Islet precursor cell (in vitro differentiated cells): ENCODE measurements around the gene PFDN4.
"Not testable (repeated sequence)": the region's sequence is repeated elsewhere in the genome, so short reads cannot be mapped to it uniquely, and the experiment has no call there.

Source experiments
- DNase-seq: peaks from one replicate; pipeline ENCODE4 v3.0.0-alpha.2; 2018

PFDN4 gene

DNA sequence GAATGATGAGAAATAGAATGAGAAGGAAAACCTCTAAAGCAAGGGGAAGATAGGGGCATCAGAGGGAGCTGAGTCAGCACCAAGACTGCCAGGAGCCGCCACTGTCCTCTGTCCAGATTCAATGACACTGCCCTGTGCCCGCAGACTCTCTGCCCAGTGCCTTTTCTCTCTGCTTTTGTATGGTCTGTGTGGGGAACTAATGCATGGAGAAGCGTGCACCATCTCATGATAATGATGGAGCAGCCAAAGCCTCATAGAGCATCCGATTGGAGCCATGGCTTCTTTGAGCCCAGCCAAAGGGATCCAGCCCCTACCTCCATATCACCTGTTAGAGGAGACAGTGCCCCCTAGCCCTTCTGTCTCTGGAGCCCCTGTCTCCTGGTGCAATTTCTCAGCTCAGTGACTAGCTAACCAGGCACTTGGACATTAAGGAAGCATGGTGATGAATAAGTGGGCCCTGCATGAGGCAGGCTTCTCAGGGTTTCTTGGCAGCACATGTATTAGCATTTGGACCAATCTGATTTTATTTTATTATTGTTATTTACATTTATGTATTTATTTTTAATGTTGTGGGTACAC is 6.5 kb upstream of the PFDN4 start:
- DNase-seq, result no peak

DNA sequence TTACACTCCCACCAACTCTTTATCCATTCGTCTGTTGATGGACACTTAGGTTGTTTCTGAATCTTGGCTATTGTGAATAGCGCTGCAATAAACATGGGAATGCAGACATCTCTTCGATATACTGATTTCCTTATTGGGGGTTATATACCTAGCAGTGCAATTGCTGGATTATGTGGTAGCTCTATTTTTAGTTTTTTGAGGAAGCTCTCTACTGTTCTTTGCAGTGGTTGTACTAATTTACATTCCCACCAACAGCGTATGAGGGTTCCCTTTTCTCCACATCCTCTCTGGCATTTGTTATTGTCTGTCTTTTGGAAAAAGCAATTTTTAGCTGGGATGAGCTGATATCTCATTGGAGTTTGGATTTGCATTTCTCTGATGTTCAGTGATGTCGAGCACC is 4.6 kb upstream of the PFDN4 start:
- no peak for DNase-seq

DNA sequence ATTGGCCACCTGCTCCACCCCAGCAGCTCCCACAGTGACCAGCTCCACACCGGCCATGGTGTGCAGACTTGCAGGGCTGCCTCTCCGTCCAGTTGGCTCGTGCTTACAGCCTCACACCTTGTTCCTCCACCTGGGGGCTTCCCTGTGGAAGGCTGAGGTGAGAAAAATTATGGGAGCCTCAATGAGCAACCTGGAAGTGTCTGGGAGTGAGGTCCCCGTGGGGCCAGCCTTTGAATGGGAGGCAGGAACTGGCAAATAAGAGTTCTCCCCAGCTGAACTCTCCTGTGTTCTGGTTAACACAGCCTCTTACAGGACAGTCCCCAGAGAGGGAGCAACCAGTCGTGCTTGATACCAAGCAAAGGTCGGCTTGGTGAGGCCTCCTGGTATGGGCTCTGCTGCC is 3.8 kb upstream of the PFDN4 start:
- no peak for DNase-seq

DNA sequence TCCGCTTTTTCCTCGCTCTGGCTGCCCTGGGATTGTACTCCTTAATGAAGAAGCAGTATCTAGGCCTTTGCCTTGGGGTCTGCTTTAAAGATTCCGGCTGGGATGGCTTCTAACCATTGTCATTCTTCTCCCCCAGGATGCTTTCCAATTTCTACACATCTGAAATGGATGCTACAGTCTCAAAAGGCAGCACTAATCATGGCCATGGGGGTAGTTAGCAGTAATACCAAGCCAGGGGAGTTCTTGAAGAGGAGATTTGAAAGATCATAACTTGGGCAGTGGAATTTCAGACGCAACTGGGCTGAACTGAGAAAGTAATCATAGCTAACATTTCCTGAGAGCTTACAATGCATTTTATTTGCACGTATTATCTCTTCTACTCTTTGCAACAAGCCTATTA is 3.4 kb upstream of the PFDN4 start:
- no peak for DNase-seq

GRCh38 chr20:54205450-54205849 is 2.4 kb upstream of the PFDN4 start:
- DNase-seq, result no peak

DNA sequence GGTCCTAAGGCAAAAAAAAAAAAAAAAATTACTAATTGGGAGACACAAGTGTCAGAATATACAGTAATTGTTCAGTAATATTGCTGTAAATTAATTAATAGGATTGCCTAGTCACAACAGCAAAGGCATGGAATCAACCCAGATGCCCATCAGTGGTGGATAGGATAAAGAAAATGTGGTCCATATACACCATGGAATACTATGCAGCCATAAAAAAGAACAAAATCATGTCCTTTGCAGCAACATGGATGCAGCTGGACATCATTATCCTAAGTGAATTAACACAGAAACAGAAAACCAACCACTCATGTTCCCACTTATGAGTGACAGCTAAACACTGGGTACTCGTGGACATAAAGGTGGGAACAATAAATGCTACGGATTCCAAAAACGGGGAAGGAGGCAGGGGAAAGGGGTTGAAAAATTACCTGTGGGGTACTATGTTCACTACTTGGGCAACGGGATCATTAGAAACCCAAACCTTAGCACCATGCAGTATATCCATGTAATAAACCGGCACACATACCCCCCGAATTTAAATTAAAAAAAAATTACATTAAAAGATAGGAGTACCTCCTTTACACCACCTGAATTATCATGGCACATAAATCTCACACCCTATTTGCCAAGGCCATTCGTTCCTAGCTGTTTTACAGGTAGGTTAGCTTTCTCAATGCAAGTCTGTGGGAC is 689 bp upstream of the PFDN4 start:
- DNase-seq, result no peak

DNA sequence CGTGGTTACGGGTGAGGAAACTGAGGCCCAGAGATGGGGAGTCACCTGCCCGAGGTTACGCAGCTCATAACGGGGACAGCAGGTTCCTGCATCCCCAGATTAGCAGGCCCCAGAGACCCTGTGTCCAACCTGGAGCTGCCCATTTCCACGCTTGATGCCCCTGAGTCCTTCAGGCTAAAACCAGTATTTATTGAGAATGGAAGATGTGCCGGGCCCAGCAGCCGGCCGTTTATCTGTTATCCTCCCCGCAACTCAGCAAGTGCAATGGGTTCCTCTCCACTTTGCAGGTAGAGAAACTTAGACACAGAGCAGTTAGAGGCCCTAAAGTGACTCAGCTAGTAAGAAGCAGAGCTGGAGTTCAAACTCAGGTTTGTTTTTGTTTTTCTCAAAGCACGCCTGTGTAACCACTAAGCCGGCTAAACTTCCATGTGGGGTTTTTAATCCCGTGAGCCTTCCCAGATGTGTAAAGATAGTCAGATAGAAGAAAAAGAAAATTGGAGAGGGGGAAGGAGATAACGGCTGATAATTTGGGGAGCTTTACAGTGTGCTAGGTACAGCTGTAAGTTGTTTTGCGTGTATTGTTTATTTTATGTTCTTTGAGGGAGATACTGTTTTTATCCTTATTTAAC is 775 bp downstream of the PFDN4 start:
- peak; percentile 58 for DNase-seq

DNA sequence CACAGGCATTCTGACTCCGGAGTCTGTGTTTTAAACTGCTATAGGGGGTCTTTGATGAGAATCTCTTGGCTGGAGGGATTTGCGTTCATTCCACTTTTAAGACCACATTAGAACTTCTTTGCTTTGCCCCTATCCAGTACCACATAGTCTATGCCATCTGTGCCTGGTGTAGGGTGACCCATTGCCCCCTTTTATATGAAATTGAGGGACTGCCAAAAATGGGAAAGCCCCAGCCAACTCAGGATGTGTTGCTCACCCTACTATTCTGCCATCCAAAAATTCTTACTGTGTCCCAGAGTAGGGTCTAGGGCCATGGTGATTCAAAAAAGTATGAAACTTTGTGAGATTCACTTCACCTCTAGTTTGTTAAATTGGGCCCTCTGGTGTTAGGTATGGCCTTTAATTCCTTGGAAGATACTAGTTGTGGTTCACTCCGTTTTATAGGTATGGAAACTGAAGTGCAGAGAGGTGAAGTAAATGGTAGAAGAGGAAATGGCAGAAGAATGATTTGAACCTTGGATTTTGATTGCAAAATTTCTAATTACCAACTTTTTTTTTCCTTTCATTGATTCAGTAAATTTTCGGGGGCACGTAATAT is 1.4 kb downstream of the PFDN4 start:
- no peak for DNase-seq

DNA sequence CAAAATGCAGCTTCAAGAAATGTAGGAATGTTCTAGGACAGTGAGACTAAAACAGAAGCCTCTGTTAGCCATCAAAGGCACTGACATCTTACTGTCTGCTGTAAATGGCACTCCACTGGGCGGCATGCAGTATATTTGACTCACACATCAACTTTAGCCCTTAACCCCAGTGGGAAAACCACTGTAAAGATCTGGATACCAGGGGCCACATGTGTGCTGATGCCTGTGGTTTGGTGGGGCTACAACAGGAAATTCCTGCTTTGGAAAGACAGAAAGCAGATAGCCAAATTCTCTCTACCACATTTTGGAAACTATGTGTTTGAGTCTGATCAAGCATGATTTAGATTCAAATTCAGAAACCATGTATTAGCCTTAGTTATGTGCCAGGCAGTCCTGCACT is 4.3 kb downstream of the PFDN4 start:
- DNase-seq, result peak; percentile 85

DNA sequence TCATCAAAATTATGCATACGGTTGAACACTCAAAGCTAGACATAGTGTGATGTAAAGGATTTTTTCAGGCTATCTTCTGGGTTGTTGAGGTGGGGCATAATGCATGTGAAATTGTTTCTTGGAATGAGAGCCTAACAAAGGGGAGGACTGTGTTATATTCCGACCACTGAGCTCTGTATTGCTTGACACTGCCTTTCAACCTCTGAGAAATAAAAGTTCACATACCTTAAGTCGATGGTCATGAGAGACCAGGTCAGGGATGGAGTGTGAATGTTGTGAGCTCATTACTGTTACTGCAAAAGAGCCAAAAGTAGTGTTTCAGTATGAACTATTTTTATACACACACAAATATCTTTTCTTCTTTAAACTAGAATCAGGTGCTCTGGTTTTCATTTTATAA is 5.0 kb downstream of the PFDN4 start:
- DNase-seq, result no peak

- no peak for DNase-seq
Measured at GRCh38 chr20:54214566-54214965, 6.7 kb downstream of the PFDN4 start.

DNA sequence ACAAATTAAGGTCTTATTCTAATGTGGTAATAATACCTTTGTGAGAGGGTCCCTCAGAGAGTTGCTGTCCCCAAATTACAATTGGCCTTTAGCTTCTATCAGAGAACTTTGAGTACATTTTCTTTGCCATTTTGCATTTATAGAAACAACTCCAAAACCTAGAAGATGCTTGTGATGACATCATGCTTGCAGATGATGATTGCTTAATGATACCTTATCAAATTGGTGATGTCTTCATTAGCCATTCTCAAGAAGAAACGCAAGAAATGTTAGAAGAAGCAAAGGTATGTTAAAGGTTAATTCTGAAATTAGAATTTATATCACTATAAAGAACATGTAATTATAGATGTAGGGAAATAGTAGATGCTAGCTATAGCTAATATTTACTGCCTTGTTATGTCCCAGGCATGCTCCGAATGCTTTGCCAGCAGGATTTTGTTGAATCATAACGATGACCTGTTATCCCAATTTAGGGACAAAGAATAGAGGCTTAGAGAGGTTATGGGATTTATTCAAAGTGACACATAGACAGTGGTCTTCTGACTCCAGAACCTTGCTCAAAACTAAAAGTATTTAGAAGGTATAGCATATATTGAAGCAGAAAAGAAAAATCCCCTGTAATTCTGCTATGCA is 7.4 kb downstream of the PFDN4 start:
- no peak for DNase-seq

GRCh38 chr20:54217762-54218161 is 9.9 kb downstream of the PFDN4 start:
- no peak for DNase-seq

- DNase-seq, result no peak
Measured at GRCh38 chr20:54218470-54218869, 10.6 kb downstream of the PFDN4 start.

DNA sequence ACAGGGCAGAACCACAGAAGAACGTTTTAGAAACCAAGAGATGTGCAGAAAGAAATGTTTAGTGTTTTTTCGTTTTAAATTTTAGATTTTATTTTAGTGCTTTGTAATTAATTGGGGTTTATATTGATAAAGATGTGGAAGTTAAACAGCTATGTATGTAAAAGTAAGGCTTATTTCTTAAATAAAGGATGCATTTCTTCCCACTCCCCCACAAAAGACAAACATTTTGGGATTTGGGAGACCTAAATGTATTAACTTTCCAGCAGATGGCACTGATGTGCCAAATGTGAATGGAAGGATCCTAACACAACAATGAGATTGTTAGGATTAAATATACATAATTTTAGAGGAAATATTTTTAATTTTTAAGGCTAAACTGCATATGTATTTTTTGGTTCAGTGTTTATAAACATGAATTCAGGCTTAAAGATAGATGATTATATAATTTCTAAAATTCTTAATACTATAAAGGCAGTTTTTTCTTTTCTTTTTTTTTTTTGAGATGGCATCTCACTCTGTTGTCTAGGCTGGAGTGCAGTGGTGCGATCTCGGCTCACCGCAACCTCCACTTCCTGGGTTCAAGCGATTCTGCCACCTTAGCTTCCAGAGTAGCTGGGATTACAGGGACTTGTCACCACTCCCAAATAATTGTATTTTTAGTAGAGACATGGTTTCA is 12.0 kb downstream of the PFDN4 start:
- DNase-seq, result no peak

DNA sequence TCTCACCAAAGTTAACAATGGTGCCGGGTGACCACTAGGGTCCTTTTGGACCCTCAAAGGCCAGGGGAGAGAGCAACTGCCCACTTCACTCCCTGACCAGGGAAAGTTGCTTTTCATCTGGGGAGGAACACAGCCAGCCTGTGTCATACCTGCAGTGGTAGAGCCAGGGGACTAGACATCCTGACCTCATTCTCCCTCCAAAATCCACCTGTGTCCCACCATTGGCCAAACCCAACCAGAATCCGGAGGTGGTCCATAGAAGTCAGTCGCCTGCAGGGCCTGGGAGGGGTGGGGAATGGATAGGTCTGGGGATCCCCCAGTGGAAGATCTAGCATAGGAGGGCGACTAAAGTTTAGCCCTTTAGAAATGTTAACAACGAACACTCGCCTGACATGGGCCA is 12.8 kb downstream of the PFDN4 start:
- no peak for DNase-seq

GRCh38 chr20:54221353-54221752 is 13.5 kb downstream of the PFDN4 start:
- no peak for DNase-seq

- no peak for DNase-seq
Measured at GRCh38 chr20:54221996-54222890, 14.4 kb downstream of the PFDN4 start.

GRCh38 chr20:54223285-54223684 is 15.4 kb downstream of the PFDN4 start:
- DNase-seq, result no peak

DNA sequence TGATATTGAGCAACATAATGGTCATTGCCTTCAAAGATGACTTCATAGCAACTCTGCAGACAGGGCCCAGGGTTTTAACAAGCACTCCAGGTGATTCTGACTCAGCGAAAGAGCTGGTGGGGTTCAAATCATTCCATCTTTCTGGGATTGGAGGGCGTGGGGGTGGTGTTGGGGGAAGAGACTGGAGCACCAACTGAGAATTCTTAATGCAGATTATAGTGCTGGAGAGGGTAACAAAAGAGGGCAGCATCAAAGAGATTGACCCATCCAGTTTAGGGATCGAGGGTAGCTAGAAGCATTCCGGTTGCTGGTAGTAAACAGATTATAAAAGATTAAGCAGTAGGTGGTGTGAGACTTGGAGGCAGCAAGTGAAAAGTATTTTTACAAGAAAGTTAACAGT is 15.9 kb downstream of the PFDN4 start:
- DNase-seq, result peak; percentile 71

DNA sequence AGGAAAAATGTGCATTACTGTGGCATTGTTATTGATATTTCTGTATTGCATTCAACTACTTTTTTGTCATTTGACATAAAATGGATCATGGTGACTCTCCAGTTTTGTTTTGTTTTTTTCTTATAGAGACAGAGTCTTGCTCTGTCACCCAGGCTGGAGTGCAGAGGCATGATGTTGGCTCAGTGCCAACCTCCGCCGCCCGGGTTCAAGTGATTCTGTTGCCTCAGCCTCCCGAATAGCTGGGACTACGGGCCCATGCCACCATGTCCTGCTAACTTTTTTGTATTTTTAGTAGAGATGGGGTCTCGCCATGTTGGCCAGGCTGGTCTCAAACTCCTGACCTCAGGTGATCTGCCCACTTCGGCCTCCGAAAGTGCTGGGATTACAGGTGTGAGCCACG is 16.8 kb downstream of the PFDN4 start:
- DNase-seq, result not testable (repeated sequence)

DNA sequence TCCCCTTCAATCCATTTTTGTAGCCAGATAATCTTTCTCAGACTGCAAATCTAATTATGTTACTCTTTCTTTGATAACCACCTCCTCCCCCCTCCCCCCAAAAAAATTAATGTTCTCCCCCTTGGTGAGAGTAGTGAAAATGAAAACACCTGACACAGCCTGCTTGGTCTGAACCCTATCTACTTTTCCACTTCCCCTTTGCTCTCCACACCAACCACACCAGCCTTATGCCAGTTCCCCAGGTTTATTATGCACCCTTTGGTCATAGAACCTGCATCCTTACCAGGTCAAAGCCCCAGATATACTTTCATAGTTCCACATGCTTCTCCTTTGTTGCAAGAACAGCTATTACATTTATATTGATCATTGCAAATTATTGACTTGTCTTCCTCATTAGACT is 19.4 kb downstream of the PFDN4 start:
- no peak for DNase-seq
